Neuronal stem cell (in vitro differentiated cells): ENCODE data around the gene RASGRF1.
"Not testable (repeated sequence)": the region's sequence is repeated elsewhere in the genome, so short reads cannot be mapped to it uniquely, and the experiment has no call there.

ENCODE experiments used
- DNase-seq: peaks from one replicate; pipeline ENCODE4 v3.0.0-alpha.2; 2013; ENCODE audit warnings: low spot score
- H2AFZ ChIP-seq: one replicate; pipeline ENCODE4 v1.6.1; 2013; ENCODE audit warnings: mild to moderate bottlenecking, low read length, inconsistent platforms
- H2AK5ac ChIP-seq: 2 replicates; pipeline ENCODE4 v1.6.1; 2013; ENCODE audit warnings: low read depth, mild to moderate bottlenecking, inconsistent platforms, low read length, moderate library complexity, mixed read lengths
- H2BK120ac ChIP-seq: 2 replicates; pipeline ENCODE4 v1.6.1; 2013; ENCODE audit warnings: low read depth, mild to moderate bottlenecking, inconsistent platforms, low read length, moderate library complexity, mixed read lengths
- H2BK12ac ChIP-seq: one replicate; pipeline ENCODE4 v1.6.1; 2013; ENCODE audit warnings: low read length, inconsistent platforms
- H2BK15ac ChIP-seq: 2 replicates; pipeline ENCODE4 v1.6.1; 2013; ENCODE audit warnings: mild to moderate bottlenecking, low read length, inconsistent platforms, mixed read lengths
- H2BK5ac ChIP-seq: one replicate; pipeline ENCODE4 v1.6.1; 2013; ENCODE audit warnings: inconsistent platforms, mild to moderate bottlenecking, low read length, moderate library complexity
- H3K14ac ChIP-seq: one replicate; pipeline ENCODE4 v1.6.1; 2013; ENCODE audit warnings: low read length, inconsistent platforms
- H3K18ac ChIP-seq: 2 replicates; pipeline ENCODE4 v1.6.1; 2013; ENCODE audit warnings: low read length, inconsistent platforms
- H3K23ac ChIP-seq: 2 replicates; pipeline ENCODE4 v1.6.1; 2013; ENCODE audit warnings: low read depth, mild to moderate bottlenecking, mixed read lengths, low read length, inconsistent platforms; ENCODE audit not compliant: poor library complexity
- H3K27ac ChIP-seq: replicated peaks from 3 replicates; pipeline ENCODE4 v1.5.1; 2013; ENCODE audit warnings: low read length, inconsistent platforms
- H3K27me3 ChIP-seq, 3 experiments: 2 replicates each; pipeline ENCODE4 v1.6.1; 2013; ENCODE audit warnings: low read length in 3 of 3, mild to moderate bottlenecking in 2 of 3, inconsistent platforms in 1 of 3, low read depth in 1 of 3, mixed read lengths in 1 of 3, moderate library complexity in 1 of 3; ENCODE audit not compliant: control insufficient read depth in 3 of 3, insufficient read depth in 3 of 3
- H3K36me3 ChIP-seq, 2 donors: replicated peaks in 1 of 2; 2 replicates each; pipeline ENCODE4 v1.6.1; 2013; ENCODE audit warnings: low read length in 2 of 2; ENCODE audit not compliant: control insufficient read depth in 2 of 2, insufficient read depth in 2 of 2
- H3K4ac ChIP-seq: 2 replicates; pipeline ENCODE4 v1.6.1; 2013; ENCODE audit warnings: inconsistent platforms, mild to moderate bottlenecking, low read length, moderate library complexity
- H3K4me1 ChIP-seq, 2 donors: 1 replicate in 1 of 2; 2 replicates in 1 of 2; pipeline ENCODE4 v1.6.1; 2013; ENCODE audit warnings: low read length in 2 of 2, low read depth in 1 of 2; ENCODE audit not compliant: control insufficient read depth in 2 of 2, insufficient read depth in 1 of 2
- H3K4me2 ChIP-seq: one replicate; pipeline ENCODE4 v1.6.1; 2013; ENCODE audit warnings: mild to moderate bottlenecking, low read length, inconsistent platforms; ENCODE audit not compliant: insufficient read depth, poor library complexity, severe bottlenecking
- H3K4me3 ChIP-seq, 2 donors: 2 replicates each; pipeline ENCODE4 v1.5.1; 2013; ENCODE audit warnings: low read length in 2 of 2, mild to moderate bottlenecking in 2 of 2, inconsistent platforms in 1 of 2, moderate library complexity in 1 of 2
- H3K79me1 ChIP-seq: one replicate; pipeline ENCODE4 v1.6.1; 2013; ENCODE audit warnings: low read depth, mild to moderate bottlenecking, inconsistent platforms, low read length, moderate library complexity
- H3K9ac ChIP-seq: one replicate; pipeline ENCODE4 v1.6.1; 2013; ENCODE audit warnings: mild to moderate bottlenecking, low read depth, low read length, inconsistent platforms; ENCODE audit not compliant: poor library complexity
- H3K9me3 ChIP-seq, 2 donors: replicated peaks in 1 of 2; 2 replicates each; pipeline versions ENCODE3 to v1.6.1; 2013; ENCODE audit warnings: low read length in 2 of 2, mild to moderate bottlenecking in 2 of 2, inconsistent platforms in 1 of 2, low read depth in 1 of 2, mixed read lengths in 1 of 2, moderate library complexity in 1 of 2; ENCODE audit not compliant: control insufficient read depth in 2 of 2, insufficient read depth in 1 of 2
- H4K8ac ChIP-seq: one replicate; pipeline ENCODE4 v1.6.1; 2013; ENCODE audit warnings: low read depth, mild to moderate bottlenecking, inconsistent platforms, low read length, moderate library complexity
- H4K91ac ChIP-seq: one replicate; pipeline ENCODE4 v1.6.1; 2013; ENCODE audit warnings: low read length, low read depth, mild to moderate bottlenecking, inconsistent platforms; ENCODE audit not compliant: poor library complexity
- WGBS, 2 donors: extraction: QIAGEN DNeasy Blood & Tissue Kit; methylation state at CpG; one replicate each; pipeline ENCODE4 v1.1.7; 2013; ENCODE audit warnings: missing lambda C conversion rate in 2 of 2, mixed read lengths in 1 of 2; ENCODE audit not compliant: insufficient read length in 2 of 2, insufficient replicate concordance in 1 of 2; ENCODE audit errors: extremely low coverage in 2 of 2; 5-methylcytosine and 5-hydroxymethylcytosine counted together

RASGRF1 gene

GRCh38 chr15:79027532-79028410 is 62.8 kb downstream of the RASGRF1 start:
- no peaks in the 10 kb centered on the region for H3K79me1 ChIP-seq
- no CpG with 5 or more reads among the region's 15 CpGs for WGBS, 2 donors

GRCh38 chr15:79025802-79026201 is 64.8 kb downstream of the RASGRF1 start:
- no peaks in the 10 kb centered on the region for H3K79me1 ChIP-seq
- H2AFZ ChIP-seq: no peak overlapping the region
- peak overlapping the region; percentile 24 for H2AK5ac ChIP-seq
- H3K27me3 ChIP-seq: peaks cover 0 to 2% (median 0%) of the 10 kb centered on the region in 3 experiments
- no peak overlapping the region for H3K4me2 ChIP-seq
- H2BK120ac ChIP-seq: no peak overlapping the region
- H3K18ac ChIP-seq: no peak overlapping the region
- H3K4me1 ChIP-seq: no peaks in the 10 kb centered on the region
- H3K36me3 ChIP-seq: no peaks in the 10 kb centered on the region
- H3K27ac ChIP-seq: no peak overlapping the region
- no CpG with 5 or more reads among the region's 1 CpG for WGBS, 2 donors
- no peak overlapping the region for H3K4me3 ChIP-seq
- no peak overlapping the region for H4K8ac ChIP-seq
- no peak overlapping the region for H3K14ac ChIP-seq
- no peak overlapping the region for H3K4ac ChIP-seq
- no peak overlapping the region for H3K9ac ChIP-seq
- H2BK12ac ChIP-seq: no peak overlapping the region
- no peak overlapping the region for H4K91ac ChIP-seq
- no peak overlapping the region for H2BK15ac ChIP-seq
- no peak overlapping the region for H2BK5ac ChIP-seq
- no peak for DNase-seq
- no peak overlapping the region for H3K23ac ChIP-seq
- peaks cover 0 to 5% of the 10 kb centered on the region in 2 donors for H3K9me3 ChIP-seq

More at GRCh38 chr15:79027532-79028410, 62.8 kb downstream of the RASGRF1 start:
- no peak overlapping the region for H3K9ac ChIP-seq
- no peak overlapping the region for H3K27ac ChIP-seq
- no peak overlapping the region for H3K4ac ChIP-seq
- no peak overlapping the region for H2AFZ ChIP-seq
- no peak overlapping the region for H3K18ac ChIP-seq
- H2AK5ac ChIP-seq: peak overlapping the region; percentile 17
- H2BK15ac ChIP-seq: no peak overlapping the region
- H4K8ac ChIP-seq: no peak overlapping the region
- H3K14ac ChIP-seq: no peak overlapping the region
- H3K9me3 ChIP-seq: peaks cover 0 to 5% of the 10 kb centered on the region in 2 donors
- no peak overlapping the region for H2BK120ac ChIP-seq
- no peak overlapping the region for H3K4me2 ChIP-seq
- no peak overlapping the region for H3K23ac ChIP-seq
- no peaks in the 10 kb centered on the region for H3K36me3 ChIP-seq
- no peak for DNase-seq
- H3K27me3 ChIP-seq: peaks cover 0 to 2% (median 0%) of the 10 kb centered on the region in 3 experiments
- H2BK5ac ChIP-seq: no peak overlapping the region
- H2BK12ac ChIP-seq: no peak overlapping the region
- no peak overlapping the region for H4K91ac ChIP-seq
- H3K4me1 ChIP-seq: no peaks in the 10 kb centered on the region
- H3K4me3 ChIP-seq: no peak overlapping the region

GRCh38 chr15:79025201-79025600 is 65.4 kb downstream of the RASGRF1 start:
- Histone ChIP-seq H3K27me3 (peaks cover 0 to 2% (median 0%) of the 10 kb centered on the region in 3 experiments), H2BK12ac (no peak overlapping the region), H3K14ac (no peak overlapping the region), H3K23ac (no peak overlapping the region), H3K36me3 (no peaks in the 10 kb centered on the region), H3K4ac (no peak overlapping the region), H3K9me3 (peaks cover 0 to 5% of the 10 kb centered on the region in 2 donors), H2AK5ac (no peak overlapping the region), H3K27ac (no peak overlapping the region), H3K18ac (no peak overlapping the region), H2AFZ (no peak overlapping the region), H4K91ac (no peak overlapping the region), H4K8ac (no peak overlapping the region), H2BK15ac (no peak overlapping the region), H2BK5ac (no peak overlapping the region), H3K79me1 (no peaks in the 10 kb centered on the region), H3K4me3 (no peak overlapping the region), H3K4me2 (no peak overlapping the region), H2BK120ac (no peak overlapping the region), H3K9ac (no peak overlapping the region), H3K4me1 (no peaks in the 10 kb centered on the region)
- WGBS, 2 donors: no CpG with 5 or more reads among the region's 6 CpGs
- no peak for DNase-seq

GRCh38 chr15:79024493-79024892 is 66.1 kb downstream of the RASGRF1 start:
- not testable (repeated sequence) for H2BK5ac ChIP-seq, H2AK5ac ChIP-seq, H3K9me3 ChIP-seq, H3K27ac ChIP-seq, DNase-seq, H3K4ac ChIP-seq, H3K79me1 ChIP-seq, H2BK15ac ChIP-seq, H3K27me3 ChIP-seq, H2AFZ ChIP-seq, H3K36me3 ChIP-seq, H3K4me2 ChIP-seq, H3K14ac ChIP-seq, H3K9ac ChIP-seq, H3K18ac ChIP-seq, H4K8ac ChIP-seq, H2BK120ac ChIP-seq, H3K4me1 ChIP-seq, H3K4me3 ChIP-seq, H3K23ac ChIP-seq, H4K91ac ChIP-seq, H2BK12ac ChIP-seq
